HL-60 (cell line): ENCODE measurements around the gene DYNC1I2.

Experiments used
- DNase-seq, 2 experiments: peaks; one replicate each; pipeline ENCODE4 v3.0.0-alpha.2; 2010 to 2020; ENCODE audit warnings: low read depth in 1 of 2, low spot score in 1 of 2
- H3K27ac ChIP-seq: fragments of 250-450 bp; sonication (Bioruptor Pico); replicated peaks from 2 replicates; pipeline ENCODE4 v1.5.1; 2020; ENCODE audit warnings: mild to moderate bottlenecking, moderate library complexity
- H3K27me3 ChIP-seq: fragments of 250-450 bp; sonication (Bioruptor Pico); 2 replicates; pipeline ENCODE4 v1.5.1; 2021; ENCODE audit warnings: mild to moderate bottlenecking, moderate library complexity; ENCODE audit not compliant: insufficient read depth, poor library complexity, severe bottlenecking
- H3K4me3 ChIP-seq: replicated peaks from 2 replicates; pipeline ENCODE4 v1.5.1; 2011; ENCODE audit warnings: mild to moderate bottlenecking, control low read depth, low read length; ENCODE audit not compliant: insufficient read depth
- GABPA ChIP-seq: IDR thresholded peaks from 2 replicates; pipeline ENCODE4 v1.6.1; 2012; ENCODE audit warnings: low read depth
- POLR2AphosphoS5 ChIP-seq: IDR thresholded peaks from 2 replicates; pipeline ENCODE4 v1.6.1; 2012; ENCODE audit warnings: low read depth
- SPI1 ChIP-seq: IDR thresholded peaks from 2 replicates; pipeline ENCODE4 v1.6.1; 2012; ENCODE audit warnings: low read depth, mild to moderate bottlenecking, borderline replicate concordance
- TF ChIP-seq, protein P1 (sequence below): IDR thresholded peaks from 2 replicates; pipeline ENCODE4 v1.6.1; 2012; ENCODE audit warnings: low read depth; ENCODE audit not compliant: insufficient replicate concordance
- TF ChIP-seq, protein P2 (sequence below): IDR thresholded peaks from one replicate; pipeline ENCODE4 v1.5.1; 2011; ENCODE audit warnings: low read length, control low read depth, inconsistent platforms; ENCODE audit not compliant: insufficient read depth

DYNC1I2 gene

DNA sequence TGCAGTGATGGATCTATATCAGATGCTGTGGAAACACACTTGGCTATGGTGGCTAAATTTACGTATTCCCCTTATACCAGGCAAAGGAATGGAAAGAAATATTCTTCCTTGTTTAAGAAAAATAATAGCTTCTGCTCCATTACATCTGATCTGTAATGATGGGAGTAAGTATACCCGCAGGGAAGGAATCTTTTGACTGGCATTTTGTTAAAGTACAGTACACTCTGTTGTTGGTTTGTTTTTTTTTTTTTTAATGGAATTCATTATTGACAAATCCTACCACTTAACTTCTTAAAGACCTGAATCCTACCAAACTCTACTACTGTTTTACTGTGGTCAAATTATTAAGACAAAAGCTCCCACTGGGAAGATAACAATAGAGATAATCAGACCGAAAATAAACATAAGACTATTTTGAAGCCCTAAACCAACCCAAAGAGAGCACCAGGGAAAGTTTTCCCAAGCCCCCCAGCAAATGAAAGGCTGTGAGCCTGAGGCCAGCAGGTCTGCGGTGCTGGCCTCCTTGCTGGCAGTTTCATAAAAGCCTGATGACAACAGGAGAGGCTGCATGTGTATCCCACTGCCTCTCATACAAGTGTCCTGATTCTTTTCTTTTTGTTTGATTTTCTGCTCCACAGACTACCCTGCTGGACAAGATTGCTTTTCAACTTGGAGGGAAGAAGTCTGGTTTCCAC is 105.8 kb downstream of the DYNC1I2 start:
- no peak for TF ChIP-seq GABPA
- no peak for TF ChIP-seq POLR2AphosphoS5
- TF ChIP-seq SPI1 = no peak
- TF ChIP-seq, protein P1, sequence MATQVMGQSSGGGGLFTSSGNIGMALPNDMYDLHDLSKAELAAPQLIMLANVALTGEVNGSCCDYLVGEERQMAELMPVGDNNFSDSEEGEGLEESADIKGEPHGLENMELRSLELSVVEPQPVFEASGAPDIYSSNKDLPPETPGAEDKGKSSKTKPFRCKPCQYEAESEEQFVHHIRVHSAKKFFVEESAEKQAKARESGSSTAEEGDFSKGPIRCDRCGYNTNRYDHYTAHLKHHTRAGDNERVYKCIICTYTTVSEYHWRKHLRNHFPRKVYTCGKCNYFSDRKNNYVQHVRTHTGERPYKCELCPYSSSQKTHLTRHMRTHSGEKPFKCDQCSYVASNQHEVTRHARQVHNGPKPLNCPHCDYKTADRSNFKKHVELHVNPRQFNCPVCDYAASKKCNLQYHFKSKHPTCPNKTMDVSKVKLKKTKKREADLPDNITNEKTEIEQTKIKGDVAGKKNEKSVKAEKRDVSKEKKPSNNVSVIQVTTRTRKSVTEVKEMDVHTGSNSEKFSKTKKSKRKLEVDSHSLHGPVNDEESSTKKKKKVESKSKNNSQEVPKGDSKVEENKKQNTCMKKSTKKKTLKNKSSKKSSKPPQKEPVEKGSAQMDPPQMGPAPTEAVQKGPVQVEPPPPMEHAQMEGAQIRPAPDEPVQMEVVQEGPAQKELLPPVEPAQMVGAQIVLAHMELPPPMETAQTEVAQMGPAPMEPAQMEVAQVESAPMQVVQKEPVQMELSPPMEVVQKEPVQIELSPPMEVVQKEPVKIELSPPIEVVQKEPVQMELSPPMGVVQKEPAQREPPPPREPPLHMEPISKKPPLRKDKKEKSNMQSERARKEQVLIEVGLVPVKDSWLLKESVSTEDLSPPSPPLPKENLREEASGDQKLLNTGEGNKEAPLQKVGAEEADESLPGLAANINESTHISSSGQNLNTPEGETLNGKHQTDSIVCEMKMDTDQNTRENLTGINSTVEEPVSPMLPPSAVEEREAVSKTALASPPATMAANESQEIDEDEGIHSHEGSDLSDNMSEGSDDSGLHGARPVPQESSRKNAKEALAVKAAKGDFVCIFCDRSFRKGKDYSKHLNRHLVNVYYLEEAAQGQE = no peak
- DNase-seq = no peak
- no peaks in the 10 kb centered on the region for H3K27me3 ChIP-seq
- H3K27ac ChIP-seq = no peak overlapping the region
- H3K4me3 ChIP-seq = no peak overlapping the region

DNA sequence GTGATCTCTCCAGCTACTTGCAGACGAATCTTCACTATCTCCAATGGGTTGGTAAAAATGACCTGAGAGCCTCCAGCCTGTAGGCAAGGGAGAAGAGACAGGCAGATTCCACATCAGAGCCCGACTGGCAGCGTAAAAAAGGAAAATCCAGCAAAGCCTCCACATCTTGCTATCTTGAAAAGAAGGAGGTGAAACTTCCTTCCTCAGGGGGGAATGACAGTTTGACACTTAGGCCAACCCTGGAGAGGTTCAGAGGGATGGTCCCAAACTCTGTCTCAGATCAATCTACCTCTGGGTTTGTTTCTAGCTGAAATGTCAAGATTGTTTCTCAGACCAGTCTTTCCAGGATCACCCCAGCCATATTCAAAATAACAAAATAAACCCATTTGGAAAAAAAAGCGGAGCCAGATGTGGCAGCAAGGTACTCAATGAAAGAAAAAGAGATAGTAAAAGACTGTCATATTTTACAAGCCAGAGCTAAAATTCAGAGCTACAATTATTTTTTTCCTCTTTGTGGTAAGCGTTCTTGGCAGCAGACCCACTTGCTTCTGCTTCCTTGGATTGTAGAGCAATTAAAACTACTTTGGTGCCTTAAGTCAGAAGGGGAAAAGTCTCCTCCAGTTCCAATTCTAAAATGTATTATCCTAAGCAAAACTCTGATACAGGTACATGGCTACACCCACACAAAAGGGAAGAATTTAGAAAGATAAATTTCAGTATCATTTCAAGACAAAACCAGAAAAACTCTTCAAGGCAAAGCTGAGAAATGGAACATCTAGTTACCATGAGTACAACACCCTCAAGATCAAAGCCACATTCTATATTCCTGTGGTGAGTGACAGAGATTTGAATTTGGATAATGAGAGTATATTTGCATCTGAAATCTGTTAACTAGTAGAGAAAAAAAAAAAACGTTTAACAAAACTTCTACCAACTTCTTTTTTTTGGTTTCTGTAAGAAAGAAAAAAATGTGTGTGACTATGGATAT is 106.7 kb downstream of the DYNC1I2 start:
- Histone ChIP-seq H3K4me3 (no peak overlapping the region), H3K27ac (no peak overlapping the region), H3K27me3 (no peaks in the 10 kb centered on the region)
- TF ChIP-seq GABPA (no peak), POLR2AphosphoS5 (no peak), SPI1 (no peak)
- TF ChIP-seq, protein P1 = no peak
- TF ChIP-seq, protein P2, sequence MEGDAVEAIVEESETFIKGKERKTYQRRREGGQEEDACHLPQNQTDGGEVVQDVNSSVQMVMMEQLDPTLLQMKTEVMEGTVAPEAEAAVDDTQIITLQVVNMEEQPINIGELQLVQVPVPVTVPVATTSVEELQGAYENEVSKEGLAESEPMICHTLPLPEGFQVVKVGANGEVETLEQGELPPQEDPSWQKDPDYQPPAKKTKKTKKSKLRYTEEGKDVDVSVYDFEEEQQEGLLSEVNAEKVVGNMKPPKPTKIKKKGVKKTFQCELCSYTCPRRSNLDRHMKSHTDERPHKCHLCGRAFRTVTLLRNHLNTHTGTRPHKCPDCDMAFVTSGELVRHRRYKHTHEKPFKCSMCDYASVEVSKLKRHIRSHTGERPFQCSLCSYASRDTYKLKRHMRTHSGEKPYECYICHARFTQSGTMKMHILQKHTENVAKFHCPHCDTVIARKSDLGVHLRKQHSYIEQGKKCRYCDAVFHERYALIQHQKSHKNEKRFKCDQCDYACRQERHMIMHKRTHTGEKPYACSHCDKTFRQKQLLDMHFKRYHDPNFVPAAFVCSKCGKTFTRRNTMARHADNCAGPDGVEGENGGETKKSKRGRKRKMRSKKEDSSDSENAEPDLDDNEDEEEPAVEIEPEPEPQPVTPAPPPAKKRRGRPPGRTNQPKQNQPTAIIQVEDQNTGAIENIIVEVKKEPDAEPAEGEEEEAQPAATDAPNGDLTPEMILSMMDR = no peak
- no peak for DNase-seq

DNA sequence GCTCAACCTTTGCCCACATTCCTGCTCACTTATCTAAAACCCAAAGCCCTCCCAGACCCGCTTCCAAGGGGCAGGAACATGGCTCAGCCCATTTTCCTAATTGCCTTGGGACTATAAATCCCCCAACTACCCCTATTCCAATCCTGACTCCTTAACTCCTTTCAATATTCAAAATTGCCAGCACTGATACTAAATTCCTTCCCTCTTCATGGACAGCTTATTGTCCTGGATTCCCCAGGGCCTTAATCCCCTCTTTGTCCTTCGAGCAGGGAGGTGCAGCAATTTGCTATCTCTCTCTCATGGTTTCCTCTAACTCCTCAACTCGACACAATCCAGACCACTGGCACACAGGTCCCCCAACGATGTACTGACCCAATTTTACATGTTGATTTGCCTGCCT is 107.6 kb downstream of the DYNC1I2 start:
- Histone ChIP-seq H3K4me3 (no peak overlapping the region), H3K27ac (no peak overlapping the region), H3K27me3 (no peaks in the 10 kb centered on the region)
- TF ChIP-seq, protein P2 = no peak
- TF ChIP-seq, protein P1 = no peak
- TF ChIP-seq SPI1 = no peak
- no peak for TF ChIP-seq POLR2AphosphoS5
- no peak for TF ChIP-seq GABPA
- no peak for DNase-seq
